AML-193 (cell line): ENCODE measurements around the gene NOXA1.
A peak's percentile ranks its signal among the peaks of the same experiment; 100 is the strongest.

Experiments
- DNase-seq, 2 experiments: peaks; one replicate each; lab custom pipeline; 2025; lab: John Stamatoyannopoulos, UW

The NOXA1 gene

GRCh38 chr9:137454597-137455358, 31.6 kb downstream of the NOXA1 start:
- no peak for DNase-seq

GRCh38 chr9:137455359-137455991, 32.3 kb downstream of the NOXA1 start:
- DNase-seq, result no peak

GRCh38 chr9:137456061-137456863, 33.1 kb downstream of the NOXA1 start:
- no peak for DNase-seq

- no peak for DNase-seq
These were observed 33.7 kb downstream of the NOXA1 start for GRCh38 chr9:137456864-137457405.

- DNase-seq, result no peak
These were observed 34.4 kb downstream of the NOXA1 start for GRCh38 chr9:137457406-137458193.

- no peak for DNase-seq
These were observed 35.3 kb downstream of the NOXA1 start for GRCh38 chr9:137458194-137459151.

GRCh38 chr9:137459152-137459600, 36.0 kb downstream of the NOXA1 start, which contains the start of gene NSMF:
Gene NSMF (minus strand): TSS chr9:137459334. CDS start chr9:137459102, 232 bp downstream.
- DNase-seq, result peak; percentile 63 to 68

GRCh38 chr9:137459601-137460362, 36.6 kb downstream of the NOXA1 start:
- DNase-seq, result no peak

GRCh38 chr9:137460363-137461315, 37.4 kb downstream of the NOXA1 start:
- DNase-seq, result no peak

GRCh38 chr9:137461316-137461662, 38.1 kb downstream of the NOXA1 start:
- no peak for DNase-seq

- no peak for DNase-seq
These were observed 38.6 kb downstream of the NOXA1 start for GRCh38 chr9:137461663-137462395.

- DNase-seq, result no peak
These were observed 39.3 kb downstream of the NOXA1 start for GRCh38 chr9:137462396-137462985.

GRCh38 chr9:137462986-137463930, 40.1 kb downstream of the NOXA1 start:
- DNase-seq, result no peak

GRCh38 chr9:137463931-137464290, 40.7 kb downstream of the NOXA1 start:
- no peak for DNase-seq

- DNase-seq, result no peak
These were observed 41.3 kb downstream of the NOXA1 start for GRCh38 chr9:137464291-137464999.
